Activated naive CD8-positive, alpha-beta T cell (primary cell): ENCODE data around the gene EEF2K.

Source experiments
- H3K27ac Mint-ChIP-seq: one replicate; pipeline ENCODE4 v1.8.0; 2021; ENCODE audit warnings: mixed read lengths
- H3K27me3 Mint-ChIP-seq: one replicate; pipeline ENCODE4 v1.8.0; 2021; ENCODE audit warnings: mixed read lengths
- H3K36me3 Mint-ChIP-seq: one replicate; pipeline ENCODE4 v1.8.0; 2021; ENCODE audit warnings: mixed read lengths
- H3K4me1 Mint-ChIP-seq: one replicate; pipeline ENCODE4 v1.8.0; 2021; ENCODE audit warnings: low read depth, mixed read lengths
- H3K4me3 Mint-ChIP-seq: one replicate; pipeline ENCODE4 v1.8.0; 2021; ENCODE audit warnings: mild to moderate bottlenecking, mixed read lengths
- H3K9me3 Mint-ChIP-seq: one replicate; pipeline ENCODE4 v1.8.0; 2021; ENCODE audit warnings: low read depth, mixed read lengths

EEF2K gene

DNA sequence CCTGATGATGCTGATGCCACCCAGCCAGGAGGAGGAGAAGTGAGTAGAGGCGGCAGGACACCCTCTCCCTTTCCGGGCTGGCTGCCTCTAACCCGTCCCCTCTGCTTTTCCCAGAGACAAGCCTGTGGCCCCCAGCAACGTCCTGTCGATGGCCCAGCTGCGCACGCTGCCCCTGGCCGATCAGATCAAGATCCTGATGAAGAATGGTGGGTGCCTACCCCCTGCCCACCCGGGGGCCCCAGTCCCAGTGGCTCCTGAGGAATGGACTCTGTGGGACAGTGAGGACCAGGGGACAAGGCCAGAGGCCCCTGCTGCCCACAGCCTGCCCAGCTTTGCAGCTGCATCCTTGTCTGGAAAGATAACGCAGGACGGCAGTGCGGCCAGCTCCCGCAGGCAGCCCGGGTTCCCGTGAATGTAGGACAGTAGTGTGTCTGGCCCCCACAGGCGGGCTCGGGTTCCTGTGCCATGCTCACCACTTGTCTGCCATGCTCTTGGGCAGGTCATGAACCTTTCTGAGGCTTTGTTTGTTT, 111.0 kb downstream of the EEF2K start:
- Mint-ChIP-seq H3K9me3 (no peaks in the 10 kb centered on the region), H3K27me3 (no peaks in the 10 kb centered on the region), H3K4me1 (peaks cover 9% of the 10 kb centered on the region), H3K27ac (no peak overlapping the region), H3K36me3 (no peaks in the 10 kb centered on the region), H3K4me3 (no peak overlapping the region)

DNA sequence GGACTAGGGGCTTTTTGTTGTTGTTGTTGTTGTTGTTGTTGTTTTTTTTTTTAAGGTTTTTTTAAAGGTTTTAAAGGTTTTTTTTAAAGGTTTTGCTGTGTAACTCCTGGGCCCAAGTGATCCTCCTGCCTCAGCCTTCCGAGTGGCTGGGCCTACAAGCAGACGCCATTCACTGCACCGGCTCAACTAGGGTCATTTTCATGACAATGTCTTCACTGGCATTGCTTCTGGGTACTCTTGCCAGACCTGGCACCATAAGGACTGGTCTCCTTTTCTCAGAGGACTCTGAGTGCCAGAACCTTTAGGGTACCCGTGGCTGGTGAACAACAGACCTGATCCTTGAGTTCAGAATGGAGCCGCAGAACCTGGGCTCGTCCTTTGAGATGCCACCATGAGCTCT, 111.5 kb downstream of the EEF2K start:
- Mint-ChIP-seq H3K27me3 (no peaks in the 10 kb centered on the region), H3K9me3 (no peaks in the 10 kb centered on the region), H3K4me3 (no peak overlapping the region), H3K27ac (no peak overlapping the region), H3K4me1 (peaks cover 9% of the 10 kb centered on the region), H3K36me3 (no peaks in the 10 kb centered on the region)

DNA sequence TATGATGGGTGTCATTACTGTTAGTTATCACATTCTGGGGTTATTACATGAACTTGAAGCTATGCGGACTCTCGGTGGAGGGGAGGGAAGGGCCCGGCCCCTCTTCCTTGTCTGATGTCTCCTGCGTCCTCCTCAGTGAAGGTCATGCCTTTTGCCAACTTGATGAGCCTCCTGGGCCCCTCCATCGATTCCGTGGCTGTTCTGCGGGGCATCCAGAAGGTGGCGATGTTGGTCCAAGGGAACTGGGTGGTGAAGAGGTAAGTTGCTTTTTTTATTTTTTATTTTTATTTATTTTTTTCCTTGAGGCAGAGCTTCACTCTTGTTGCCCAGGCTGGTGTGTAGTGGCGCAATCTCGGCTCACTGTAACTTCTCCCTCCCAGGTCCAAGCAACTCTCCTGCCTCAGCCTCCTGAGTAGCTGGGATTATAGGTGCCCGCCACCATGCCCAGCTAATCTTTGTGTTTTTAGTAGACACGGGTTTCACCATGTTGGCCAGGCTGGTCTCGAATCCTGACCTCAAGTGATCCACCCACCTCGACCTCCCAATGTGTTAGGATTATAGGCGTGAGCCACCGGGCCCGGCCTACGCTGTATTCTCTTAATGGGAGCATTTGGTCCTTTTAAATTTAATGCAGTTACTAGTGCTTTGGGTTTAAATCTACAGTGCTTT, 112.7 kb downstream of the EEF2K start:
- Mint-ChIP-seq H3K4me3 (no peak overlapping the region), H3K4me1 (peaks cover 9% of the 10 kb centered on the region), H3K36me3 (no peaks in the 10 kb centered on the region), H3K27ac (no peak overlapping the region), H3K27me3 (no peaks in the 10 kb centered on the region), H3K9me3 (no peaks in the 10 kb centered on the region)

DNA sequence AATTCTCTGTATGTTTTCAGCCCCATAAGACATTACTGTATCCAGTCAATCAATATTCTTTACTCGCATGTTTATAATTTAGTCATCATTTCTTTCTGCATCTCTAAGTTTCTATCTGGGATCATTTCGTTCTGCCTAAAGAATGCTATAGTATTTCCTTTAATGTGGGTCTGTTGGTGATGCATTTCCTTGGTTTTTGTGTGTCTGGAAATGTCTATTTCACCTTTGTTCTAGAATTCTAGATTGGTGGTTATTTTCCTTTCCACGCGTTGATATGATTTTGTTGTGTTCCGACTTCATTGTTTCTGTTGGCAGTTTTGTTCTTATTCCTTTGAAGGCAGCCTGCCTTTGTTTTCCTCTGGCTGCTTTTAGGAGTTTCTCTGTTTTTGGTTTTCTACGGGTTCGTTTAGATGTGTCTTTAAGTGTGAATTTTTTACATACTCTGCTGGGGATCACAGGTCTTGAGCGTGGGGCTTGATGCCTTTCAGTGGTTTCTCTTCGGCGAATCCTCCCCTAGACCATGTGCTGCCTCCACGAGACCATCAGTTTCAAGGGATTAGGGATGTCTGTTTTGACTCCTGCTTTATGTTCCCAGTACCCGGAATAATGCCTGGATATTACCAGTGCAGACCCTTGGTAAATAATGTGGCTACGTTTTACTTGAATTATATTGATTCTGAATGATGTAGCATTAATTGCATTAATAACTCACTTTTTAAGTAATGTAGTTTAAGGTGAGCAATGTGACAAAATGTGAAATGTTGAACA, 114.7 kb downstream of the EEF2K start:
- Mint-ChIP-seq H3K27ac (peak overlapping the region; percentile 82), H3K4me3 (no peak overlapping the region), H3K9me3 (no peaks in the 10 kb centered on the region), H3K4me1 (peaks cover 9% of the 10 kb centered on the region), H3K27me3 (no peaks in the 10 kb centered on the region), H3K36me3 (no peaks in the 10 kb centered on the region)

DNA sequence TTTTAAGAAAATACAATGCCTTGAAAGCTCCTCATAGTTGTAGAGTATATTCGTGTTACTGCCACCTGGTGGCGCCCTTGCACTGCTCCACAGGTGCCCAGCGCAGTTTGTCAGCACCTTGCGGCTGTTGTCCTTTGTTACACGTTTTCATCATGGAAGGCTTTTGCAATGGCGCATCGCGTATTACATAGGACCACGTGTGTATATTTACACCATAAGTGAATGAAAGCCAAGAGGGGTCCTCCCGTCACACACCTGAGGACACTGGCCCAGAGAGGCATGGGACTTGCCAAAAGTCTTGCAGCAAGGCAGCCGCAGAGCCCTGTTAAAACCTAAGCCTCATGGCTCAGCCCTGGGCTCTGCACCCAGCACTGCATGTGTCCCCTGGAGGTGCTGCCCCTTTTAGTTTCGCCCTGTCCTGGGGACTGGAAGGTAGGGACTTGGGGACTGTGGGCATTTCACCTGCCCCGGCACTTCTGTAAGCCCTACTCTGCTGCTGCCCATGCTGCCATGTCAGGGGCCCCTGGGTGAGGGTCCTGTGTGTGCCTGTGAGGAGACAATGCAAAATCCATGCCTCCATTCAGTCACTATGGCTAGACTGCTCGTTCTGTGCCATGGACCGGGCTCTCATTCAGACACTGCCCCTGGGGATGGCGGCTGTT, 115.4 kb downstream of the EEF2K start:
- Mint-ChIP-seq H3K9me3 (no peaks in the 10 kb centered on the region), H3K27ac (peak overlapping the region; percentile 82), H3K4me3 (no peak overlapping the region), H3K36me3 (no peaks in the 10 kb centered on the region), H3K4me1 (peaks cover 9% of the 10 kb centered on the region), H3K27me3 (no peaks in the 10 kb centered on the region)

DNA sequence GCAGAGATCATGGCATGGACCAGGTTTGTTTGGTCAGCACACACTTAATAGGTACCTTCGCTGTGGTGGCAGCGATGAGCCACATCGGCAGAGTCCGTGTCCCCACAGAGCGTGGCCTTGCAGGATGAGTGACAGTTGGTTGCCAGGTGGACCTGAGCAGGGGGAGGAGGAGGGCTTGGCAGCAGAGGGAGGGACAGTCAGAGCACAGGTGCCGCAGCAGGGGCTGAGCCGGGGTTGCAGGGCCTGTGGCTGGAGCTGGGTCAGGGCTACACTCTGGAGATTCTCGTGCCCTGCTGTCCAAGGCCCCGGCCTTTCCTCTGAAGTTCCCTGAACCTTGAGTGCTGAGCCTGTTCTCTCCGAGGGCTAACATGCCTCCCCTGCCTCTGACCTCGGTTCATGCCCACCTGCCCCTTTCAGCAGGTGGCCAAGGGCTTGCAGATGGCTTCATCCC, 116.0 kb downstream of the EEF2K start:
- Mint-ChIP-seq H3K27me3 (no peaks in the 10 kb centered on the region), H3K36me3 (no peaks in the 10 kb centered on the region), H3K4me1 (peaks cover 9% of the 10 kb centered on the region), H3K27ac (no peak overlapping the region), H3K4me3 (no peak overlapping the region), H3K9me3 (no peaks in the 10 kb centered on the region)

DNA sequence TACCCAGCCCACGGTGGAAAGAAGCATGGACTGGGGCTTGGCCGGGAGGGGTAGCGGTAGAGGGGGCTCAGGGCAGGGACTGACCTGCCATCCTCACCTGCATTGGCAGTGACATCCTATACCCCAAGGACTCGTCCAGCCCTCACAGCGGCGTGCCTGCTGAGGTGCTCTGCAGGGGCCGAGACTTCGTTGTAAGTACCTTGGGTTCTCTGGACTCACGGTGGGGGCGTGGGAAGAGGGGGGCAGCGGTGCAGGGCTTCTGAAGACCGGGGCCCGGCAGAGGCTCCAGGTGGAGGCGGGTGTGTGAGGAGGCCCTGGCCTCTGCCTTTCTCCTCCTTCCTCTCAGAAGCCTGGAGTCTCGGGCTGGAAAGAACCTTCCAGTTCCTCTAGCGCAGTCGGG, 116.7 kb downstream of the EEF2K start:
- Mint-ChIP-seq H3K36me3 (no peaks in the 10 kb centered on the region), H3K4me3 (no peak overlapping the region), H3K9me3 (no peaks in the 10 kb centered on the region), H3K27ac (no peak overlapping the region), H3K4me1 (peaks cover 11% of the 10 kb centered on the region), H3K27me3 (no peaks in the 10 kb centered on the region)

DNA sequence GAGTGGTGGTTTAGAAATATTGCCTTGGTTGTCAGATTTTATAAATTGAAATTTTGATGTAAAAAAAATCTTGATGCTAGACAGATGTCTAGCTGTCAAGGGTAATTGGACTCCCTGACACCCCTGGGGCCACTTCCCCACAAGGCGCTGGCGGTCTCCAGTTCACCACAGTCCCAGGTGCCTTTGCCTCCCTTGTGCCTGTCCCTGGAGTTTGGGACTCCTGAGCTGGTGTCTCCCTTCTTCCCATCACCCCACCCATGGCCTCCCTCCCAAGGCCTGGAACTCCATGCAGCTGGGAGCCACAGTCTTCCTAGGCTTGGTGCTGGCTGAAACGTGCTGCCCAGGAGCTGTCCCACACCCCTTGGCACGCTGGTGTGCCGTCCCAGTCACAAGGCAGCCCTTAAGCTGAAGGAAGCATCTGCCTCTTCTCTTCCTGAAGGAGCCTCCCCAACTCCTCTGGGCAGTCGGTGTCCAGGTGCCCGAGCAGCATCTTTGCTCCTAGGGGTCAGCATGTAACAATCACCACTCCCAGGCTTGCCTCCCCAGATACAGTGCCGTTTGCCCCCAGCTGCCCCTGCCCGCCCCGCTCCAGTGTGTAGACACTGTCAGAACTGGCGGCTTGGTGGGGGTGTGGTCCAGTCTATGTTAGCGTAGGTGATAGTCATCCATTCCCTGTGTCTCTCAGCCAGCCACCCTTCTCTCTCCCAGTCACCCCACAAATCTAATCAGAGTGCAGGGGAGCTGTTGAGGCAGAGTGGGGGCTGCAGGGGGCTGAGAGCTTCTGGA, 117.3 kb downstream of the EEF2K start:
- Mint-ChIP-seq H3K27ac (no peak overlapping the region), H3K4me1 (peaks cover 13% of the 10 kb centered on the region), H3K4me3 (no peak overlapping the region), H3K9me3 (no peaks in the 10 kb centered on the region), H3K36me3 (no peaks in the 10 kb centered on the region), H3K27me3 (no peaks in the 10 kb centered on the region)

DNA sequence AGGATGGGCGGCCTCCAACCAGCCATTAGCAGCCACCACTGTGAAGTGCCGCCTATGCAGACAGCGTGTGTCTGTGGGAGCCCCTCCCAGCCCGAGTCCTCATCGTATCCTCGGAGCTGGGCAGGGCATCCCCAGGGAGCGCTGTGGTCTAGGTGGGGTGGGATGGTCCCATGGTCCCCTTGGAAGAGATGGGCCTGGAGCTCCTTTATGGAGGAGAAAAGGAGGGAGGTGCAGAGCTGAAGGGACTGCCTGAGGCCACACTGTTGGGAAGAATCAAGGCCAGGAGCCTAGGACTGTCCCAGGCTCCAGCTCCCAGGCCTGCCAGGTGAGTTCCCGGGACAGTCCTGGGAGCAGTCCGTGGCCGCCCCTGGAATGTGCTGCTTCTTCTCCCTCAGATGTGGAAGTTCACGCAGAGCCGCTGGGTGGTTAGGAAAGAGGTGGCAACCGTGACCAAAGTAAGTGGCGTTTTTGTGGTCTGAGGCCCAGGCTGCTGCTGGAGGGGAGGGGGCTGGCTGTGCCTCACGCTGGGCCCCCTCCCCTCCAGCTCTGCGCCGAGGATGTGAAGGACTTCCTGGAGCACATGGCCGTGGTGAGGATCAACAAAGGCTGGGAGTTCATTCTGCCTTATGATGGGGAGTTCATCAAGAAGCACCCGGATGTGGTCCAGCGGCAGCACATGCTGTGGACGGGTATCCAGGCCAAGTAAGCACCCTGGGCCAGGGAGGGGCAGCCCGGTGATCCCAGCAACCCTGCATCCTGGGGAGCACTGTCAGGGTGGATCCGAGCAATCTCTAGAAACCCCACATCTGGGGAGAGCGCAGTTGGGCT, 118.1 kb downstream of the EEF2K start:
- H3K4me1 Mint-ChIP-seq, result peaks cover 14% of the 10 kb centered on the region
- no peaks in the 10 kb centered on the region for H3K27me3 Mint-ChIP-seq
- H3K27ac Mint-ChIP-seq, result peak overlapping the region; percentile 34
- H3K9me3 Mint-ChIP-seq, result no peaks in the 10 kb centered on the region
- H3K4me3 Mint-ChIP-seq, result no peak overlapping the region
- peaks cover 2% of the 10 kb centered on the region for H3K36me3 Mint-ChIP-seq

DNA sequence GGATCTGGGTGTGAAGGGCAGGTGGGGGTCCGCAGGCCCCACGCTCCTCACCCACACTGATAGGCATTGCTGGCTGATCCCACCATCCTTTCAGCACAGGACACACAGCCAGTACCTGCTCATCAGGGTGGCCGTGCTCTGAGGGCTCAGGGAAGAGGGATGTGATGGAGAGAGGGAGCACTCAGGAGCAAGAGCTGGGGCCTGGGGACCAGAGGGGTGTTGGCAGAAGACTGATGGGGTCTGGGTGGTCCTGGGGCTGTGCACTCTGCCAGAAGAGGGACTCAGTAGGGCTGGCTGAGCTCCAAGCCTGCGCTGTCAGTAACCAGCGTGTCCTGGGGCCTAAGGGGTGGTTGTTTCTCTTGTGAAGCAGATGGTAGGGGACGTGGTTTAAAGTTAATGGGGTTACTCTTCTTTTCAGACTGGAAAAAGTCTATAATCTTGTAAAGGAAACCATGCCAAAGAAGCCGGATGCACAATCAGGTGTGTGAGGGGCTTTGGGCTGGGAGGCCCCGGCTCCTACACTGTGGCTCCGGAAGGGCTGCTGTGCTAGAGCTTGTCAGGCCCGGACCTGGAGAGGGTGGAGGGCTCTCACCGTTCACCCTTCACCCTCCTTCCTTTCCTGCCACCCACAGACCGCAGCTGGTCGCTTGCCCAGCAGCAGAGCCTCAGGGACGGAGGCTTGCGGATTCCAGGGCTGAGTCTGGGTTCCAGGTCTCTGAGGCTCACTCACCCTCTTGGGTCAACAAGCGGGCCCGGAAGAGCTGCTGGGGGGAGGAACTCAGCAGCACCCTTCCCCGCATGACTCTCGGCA, 118.9 kb downstream of the EEF2K start:
- peaks cover 3% of the 10 kb centered on the region for H3K36me3 Mint-ChIP-seq
- H3K27me3 Mint-ChIP-seq, result no peaks in the 10 kb centered on the region
- no peak overlapping the region for H3K4me3 Mint-ChIP-seq
- peaks cover 16% of the 10 kb centered on the region for H3K4me1 Mint-ChIP-seq
- H3K9me3 Mint-ChIP-seq, result no peaks in the 10 kb centered on the region
- peak overlapping the region; percentile 34 for H3K27ac Mint-ChIP-seq

DNA sequence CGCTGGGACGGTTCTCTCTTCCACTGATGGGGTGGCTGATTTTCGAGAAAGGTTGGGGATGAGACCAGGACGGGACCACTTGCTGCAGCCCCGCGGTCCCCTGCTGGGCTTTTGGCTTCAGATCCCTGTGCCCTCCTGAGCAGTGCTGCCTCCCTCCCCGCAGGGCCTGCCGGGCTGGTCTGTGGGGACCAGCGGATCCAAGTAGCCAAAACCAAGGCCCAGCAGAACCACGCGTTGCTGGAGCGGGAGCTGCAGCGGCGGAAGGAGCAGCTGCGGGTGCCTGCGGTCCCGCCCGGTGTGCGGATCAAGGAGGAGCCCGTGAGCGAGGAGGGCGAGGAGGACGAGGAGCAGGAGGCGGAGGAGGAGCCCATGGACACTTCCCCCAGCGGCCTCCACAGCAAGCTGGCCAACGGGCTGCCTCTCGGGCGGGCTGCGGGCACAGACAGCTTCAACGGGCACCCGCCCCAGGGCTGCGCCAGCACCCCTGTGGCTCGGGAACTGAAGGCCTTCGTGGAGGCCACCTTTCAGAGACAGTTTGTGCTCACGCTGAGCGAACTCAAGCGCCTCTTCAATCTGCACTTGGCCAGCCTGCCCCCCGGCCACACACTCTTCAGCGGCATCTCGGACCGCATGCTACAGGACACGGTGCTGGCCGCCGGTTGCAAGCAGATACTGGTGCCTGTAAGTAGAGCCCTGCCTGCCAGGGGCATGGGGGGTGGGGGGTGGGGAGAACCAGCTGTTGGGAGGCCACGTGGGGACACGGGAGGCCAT, 119.7 kb downstream of the EEF2K start:
- peaks cover 6% of the 10 kb centered on the region for H3K36me3 Mint-ChIP-seq
- no peak overlapping the region for H3K27ac Mint-ChIP-seq
- no peak overlapping the region for H3K4me3 Mint-ChIP-seq
- no peaks in the 10 kb centered on the region for H3K9me3 Mint-ChIP-seq
- H3K27me3 Mint-ChIP-seq, result no peaks in the 10 kb centered on the region
- H3K4me1 Mint-ChIP-seq, result peaks cover 17% of the 10 kb centered on the region

DNA sequence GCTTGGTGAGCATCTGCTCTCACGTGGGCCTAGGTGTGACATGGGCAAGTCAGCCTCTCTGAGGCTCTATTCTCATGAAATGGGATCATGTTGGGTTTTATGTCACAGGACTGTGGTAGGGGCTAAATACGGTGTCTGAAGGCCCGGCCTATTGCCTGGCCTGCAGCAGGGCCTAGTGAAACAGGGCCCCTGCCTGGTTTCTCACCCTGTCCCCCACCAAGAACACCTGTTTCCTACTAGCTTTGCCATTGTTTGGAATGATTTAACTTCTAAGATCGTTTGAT, 120.2 kb downstream of the EEF2K start:
- H3K4me3 Mint-ChIP-seq, result no peak overlapping the region
- peaks cover 14% of the 10 kb centered on the region for H3K4me1 Mint-ChIP-seq
- H3K27me3 Mint-ChIP-seq, result no peaks in the 10 kb centered on the region
- H3K9me3 Mint-ChIP-seq, result no peaks in the 10 kb centered on the region
- peaks cover 7% of the 10 kb centered on the region for H3K36me3 Mint-ChIP-seq
- no peak overlapping the region for H3K27ac Mint-ChIP-seq
